Fibroblast of mammary gland (primary cell): Measurements from ENCODE around the gene DAAM2.

Experiments
- DNase-seq: peaks from one replicate; pipeline ENCODE4 v3.0.0-alpha.2; 2010; ENCODE audit warnings: low read depth
- H3K4me3 ChIP-seq: 2 replicates; pipeline ENCODE4 v1.5.1; 2011; ENCODE audit warnings: low read depth, mild to moderate bottlenecking, low read length, moderate library complexity; ENCODE audit not compliant: control insufficient read depth
- TF ChIP-seq, protein P1 (sequence below): conservative IDR thresholded peaks from 2 replicates; pipeline ENCODE4 v1.5.1; 2011; ENCODE audit warnings: low read depth, low read length, inconsistent platforms; ENCODE audit not compliant: control insufficient read depth, insufficient read depth

DAAM2 gene

DNA sequence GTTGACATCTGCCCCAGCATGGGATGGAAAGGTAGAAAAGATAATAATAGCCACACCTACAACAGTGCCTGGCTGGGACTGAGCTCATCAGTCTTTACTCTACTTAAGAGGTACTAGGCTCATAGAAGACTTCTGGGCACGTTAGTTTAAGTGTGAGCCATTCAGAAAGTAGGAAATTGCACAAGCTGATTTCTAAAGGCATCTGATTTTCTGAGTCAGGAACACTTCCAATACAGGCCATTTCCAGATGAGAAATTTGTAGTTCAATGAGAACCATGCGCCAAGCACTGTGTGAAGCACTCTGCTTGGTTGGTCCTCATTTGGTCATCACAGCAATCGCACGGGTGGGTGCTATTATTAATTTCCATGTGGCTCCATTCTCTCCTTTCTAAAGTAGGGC is 99.8 kb downstream of the DAAM2 start:
- peak; percentile 72 for DNase-seq
- TF ChIP-seq, protein P1, sequence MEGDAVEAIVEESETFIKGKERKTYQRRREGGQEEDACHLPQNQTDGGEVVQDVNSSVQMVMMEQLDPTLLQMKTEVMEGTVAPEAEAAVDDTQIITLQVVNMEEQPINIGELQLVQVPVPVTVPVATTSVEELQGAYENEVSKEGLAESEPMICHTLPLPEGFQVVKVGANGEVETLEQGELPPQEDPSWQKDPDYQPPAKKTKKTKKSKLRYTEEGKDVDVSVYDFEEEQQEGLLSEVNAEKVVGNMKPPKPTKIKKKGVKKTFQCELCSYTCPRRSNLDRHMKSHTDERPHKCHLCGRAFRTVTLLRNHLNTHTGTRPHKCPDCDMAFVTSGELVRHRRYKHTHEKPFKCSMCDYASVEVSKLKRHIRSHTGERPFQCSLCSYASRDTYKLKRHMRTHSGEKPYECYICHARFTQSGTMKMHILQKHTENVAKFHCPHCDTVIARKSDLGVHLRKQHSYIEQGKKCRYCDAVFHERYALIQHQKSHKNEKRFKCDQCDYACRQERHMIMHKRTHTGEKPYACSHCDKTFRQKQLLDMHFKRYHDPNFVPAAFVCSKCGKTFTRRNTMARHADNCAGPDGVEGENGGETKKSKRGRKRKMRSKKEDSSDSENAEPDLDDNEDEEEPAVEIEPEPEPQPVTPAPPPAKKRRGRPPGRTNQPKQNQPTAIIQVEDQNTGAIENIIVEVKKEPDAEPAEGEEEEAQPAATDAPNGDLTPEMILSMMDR = no peak
- H3K4me3 ChIP-seq = no peak overlapping the region

DNA sequence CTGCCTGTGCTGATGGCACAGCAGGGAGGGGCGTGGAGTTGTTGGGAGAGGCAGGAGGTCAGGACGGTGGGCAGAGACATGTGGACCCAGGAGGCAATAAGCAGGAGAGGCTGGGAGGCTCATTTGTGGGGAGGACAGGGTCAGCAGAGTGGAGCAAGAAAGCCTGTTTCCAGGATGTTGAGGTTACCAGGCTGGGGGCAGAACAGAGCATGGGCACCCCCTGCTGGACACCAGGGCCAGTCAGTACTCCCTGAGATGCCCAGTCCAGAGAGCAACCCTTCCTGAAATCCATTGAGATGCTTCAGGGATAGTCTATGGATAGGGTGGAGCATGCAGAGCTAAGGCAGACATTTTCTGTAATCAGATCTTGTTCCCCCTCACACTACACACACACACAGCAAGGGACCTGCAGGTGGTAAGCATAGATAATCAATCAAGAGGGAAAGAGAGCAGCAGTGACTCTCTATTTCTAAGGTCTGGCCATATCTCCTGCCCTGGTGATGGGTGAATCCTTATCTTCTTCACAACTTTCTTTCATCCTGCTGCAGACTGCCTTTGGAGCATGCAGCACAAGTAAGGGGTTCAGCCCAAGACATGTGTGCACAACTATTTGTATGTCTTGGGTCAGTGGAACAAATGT is 100.4 kb downstream of the DAAM2 start:
- TF ChIP-seq, protein P1 = peak; percentile 86

DNA sequence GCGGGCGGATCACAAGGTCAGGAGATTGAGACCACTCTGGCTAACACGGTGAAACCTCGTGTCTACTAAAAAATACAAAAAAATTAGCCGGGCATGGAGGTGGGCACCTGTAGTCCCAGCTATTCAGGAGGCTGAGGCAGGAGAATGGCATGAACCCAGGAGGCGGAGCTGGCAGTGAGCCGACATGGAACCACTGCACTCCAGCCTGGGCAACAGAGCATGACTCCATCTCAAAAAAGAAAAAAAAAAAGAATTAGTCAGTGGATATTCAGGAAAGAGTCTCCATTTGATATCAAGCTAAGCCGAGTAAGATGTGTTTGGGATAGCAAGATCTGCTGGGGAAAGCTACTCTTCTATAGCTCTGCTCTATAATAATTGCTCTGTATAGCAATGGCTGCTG is 101.1 kb downstream of the DAAM2 start:
- no peak for DNase-seq
- no peak overlapping the region for H3K4me3 ChIP-seq
- TF ChIP-seq, protein P1 = no peak

More for the DNA sequence above, 100.4 kb downstream of the DAAM2 start:
- H3K4me3 ChIP-seq = no peak overlapping the region
- DNase-seq = peak; percentile 72

DNA sequence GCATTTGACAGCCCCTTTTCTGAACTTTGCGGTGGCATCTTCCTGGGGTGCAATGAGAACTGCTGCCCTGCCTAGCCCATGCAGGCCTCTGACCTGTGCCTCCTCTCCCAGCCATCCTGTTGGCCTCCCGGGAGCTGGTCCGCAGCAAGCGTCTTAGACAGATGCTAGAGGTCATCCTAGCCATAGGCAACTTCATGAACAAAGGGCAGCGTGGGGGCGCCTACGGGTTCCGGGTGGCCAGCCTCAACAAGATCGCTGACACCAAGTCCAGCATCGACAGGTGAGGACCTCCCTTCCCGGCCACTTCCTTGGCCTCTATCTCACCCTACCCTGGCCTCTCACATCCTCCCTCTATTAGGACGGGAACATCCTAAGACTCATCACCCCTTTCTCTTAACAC is 104.5 kb downstream of the DAAM2 start:
- no peak overlapping the region for H3K4me3 ChIP-seq
- TF ChIP-seq, protein P1 = no peak
- DNase-seq = no peak

DNA sequence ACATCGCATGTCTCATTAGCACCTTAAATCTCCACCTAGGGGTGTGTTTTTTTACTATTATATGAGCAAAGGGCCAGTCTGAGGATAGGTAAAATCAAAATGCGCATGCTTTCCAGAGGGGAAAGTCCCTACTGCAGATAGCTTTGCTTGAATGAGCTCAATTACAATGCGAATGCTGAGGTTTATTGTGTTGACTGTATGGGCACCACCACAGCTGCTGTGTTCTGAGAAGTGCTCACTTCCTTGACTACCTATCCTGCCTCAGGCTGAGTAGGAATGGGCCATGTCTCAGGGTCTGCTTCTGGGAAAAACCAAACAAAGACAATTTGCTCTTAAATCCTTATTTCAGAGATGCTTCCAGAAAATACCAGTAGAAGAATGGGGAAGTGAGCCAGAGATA is 105.5 kb downstream of the DAAM2 start:
- no peak overlapping the region for H3K4me3 ChIP-seq
- DNase-seq = no peak
- TF ChIP-seq, protein P1 = no peak

DNA sequence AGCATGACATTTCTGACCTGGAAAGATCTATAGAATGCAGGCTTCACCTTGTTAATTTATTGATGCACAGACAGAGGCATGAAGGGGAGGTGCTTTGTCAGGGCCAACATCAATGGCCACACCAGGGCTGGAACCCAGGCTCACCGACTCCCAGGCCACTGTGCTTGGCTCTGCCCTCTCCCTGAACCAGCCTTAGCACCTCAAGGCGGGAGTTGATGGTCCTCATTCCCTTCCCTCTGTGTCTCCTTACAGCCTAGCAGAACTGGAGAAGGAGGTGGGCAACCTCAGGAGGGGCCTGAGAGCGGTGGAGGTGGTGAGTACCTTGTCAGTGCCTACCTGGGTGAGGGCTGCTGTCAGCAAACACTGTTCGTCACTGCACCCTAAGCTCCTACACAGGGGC is 106.4 kb downstream of the DAAM2 start:
- DNase-seq = no peak

More for the DNA sequence above, 106.4 kb downstream of the DAAM2 start:
- TF ChIP-seq, protein P1 = no peak
- no peak overlapping the region for H3K4me3 ChIP-seq
